Astrocyte of the spinal cord (primary cell): Measurements from ENCODE around the gene ZNF76.

ENCODE experiments used
- DNase-seq: peaks from one replicate; pipeline ENCODE4 v3.0.0; 2011; ENCODE audit warnings: low read depth, low spot score
- H3K4me3 ChIP-seq: 2 replicates; pipeline ENCODE4 v1.5.1; 2011; ENCODE audit warnings: low read depth, mild to moderate bottlenecking, low read length, moderate library complexity
- CTCF ChIP-seq: IDR thresholded peaks from 2 replicates; pipeline ENCODE4 v1.5.1; 2012; ENCODE audit warnings: low read depth, mild to moderate bottlenecking, low read length, inconsistent platforms
- in situ Hi-C: cut with HindIII; loops from 2 replicates; pipeline ENCODE4 v1.10.0; 2017; ENCODE audit warnings: low sequenced_read_pairs

Gene ZNF76

GRCh38 chr6:35242486-35242885, 17.0 kb upstream of the ZNF76 start:
- H3K4me3 ChIP-seq: no peak overlapping the region
- no peak for DNase-seq
- TF ChIP-seq CTCF: no peak
- in situ Hi-C loops: no loop called here

- in situ Hi-C loops: no loop called here
- no peak for TF ChIP-seq CTCF
- no peak overlapping the region for H3K4me3 ChIP-seq
- DNase-seq: no peak
Measured at GRCh38 chr6:35242906-35243305, 16.6 kb upstream of the ZNF76 start.

GRCh38 chr6:35243386-35243958, 16.1 kb upstream of the ZNF76 start:
- TF ChIP-seq CTCF: no peak
- in situ Hi-C loops: no loop called here
- no peak for DNase-seq
- H3K4me3 ChIP-seq: no peak overlapping the region

- H3K4me3 ChIP-seq: no peak overlapping the region
- in situ Hi-C loops: no loop called here
- TF ChIP-seq CTCF: no peak
- DNase-seq: no peak
Measured at GRCh38 chr6:35244551-35244950, 15.0 kb upstream of the ZNF76 start.

- in situ Hi-C loops: no loop called here
- no peak for DNase-seq
- TF ChIP-seq CTCF: no peak
- no peak overlapping the region for H3K4me3 ChIP-seq
Measured at GRCh38 chr6:35247642-35248231, 11.8 kb upstream of the ZNF76 start.

GRCh38 chr6:35248300-35248699, 11.2 kb upstream of the ZNF76 start:
- in situ Hi-C loops: no loop called here
- TF ChIP-seq CTCF: no peak
- no peak overlapping the region for H3K4me3 ChIP-seq
- peak; percentile 22 for DNase-seq

GRCh38 chr6:35248965-35249364, 10.6 kb upstream of the ZNF76 start:
- no peak for DNase-seq
- no peak overlapping the region for H3K4me3 ChIP-seq
- TF ChIP-seq CTCF: no peak
- in situ Hi-C loops: no loop called here
